ENCODE results near the gene DCTN3. TPM values are rescaled to one million over a fixed set of nuclear protein-coding genes. Genes with fewer than 3 reads are reported as not detected.

The DCTN3 gene
- total RNA-seq, 1 experiment from 2014 or later, result 57.5 TPM

GRCh38 chr9:34656992-34657391, 36.7 kb upstream of the DCTN3 start:
- Histone ChIP-seq H3K36me3 (ENCODE audit: low read depth) (no peaks in the 10 kb centered on the region), H4K20me1 (ENCODE audit: insufficient read depth) (no peaks in the 10 kb centered on the region), H3K9me3 (ENCODE audit: insufficient read depth, low read depth) (no peaks in the 10 kb centered on the region), H3K79me2 (ENCODE audit: low read depth) (no peaks in the 10 kb centered on the region), H2AFZ (no peak overlapping the region), H3K4me3 (no peak overlapping the region), H3K9me2 (ENCODE audit: insufficient read depth) (no peaks in the 10 kb centered on the region), H3K27ac (no peak overlapping the region), H3K27me3 (ENCODE audit: insufficient read depth, low read depth) (no peaks in the 10 kb centered on the region), H3F3A (ENCODE audit: insufficient read depth, low read depth) (no peaks in the 10 kb centered on the region), H3K4me2 (no peak overlapping the region), H3K4me1 (replicated peaks; ENCODE audit: insufficient read depth) (peaks cover 8% of the 10 kb centered on the region)
- intact Hi-C loops (cut with micrococcal nuclease; ENCODE audit: unreplicated experiment), result no loop called here
- no peak for DNase-seq
- ChIA-PET POLR2A (ENCODE audit: unreplicated experiment) (no interaction called here), CTCF (interaction anchor here (1.4 kb wide), 1 partner anchor 10 kb away, joined by 3 read pairs; the partner anchor contains the start of gene GALT)
- no TSS peak for BruUV-seq (replicated peaks)
- TF ChIP-seq EZH2 (IDR thresholded peaks at IDR 0.05; ENCODE audit: low read depth), result no peak
- no peak for TF ChIP-seq CTCF (conservative IDR thresholded peaks at IDR 0.05)

- H3K4me3 ChIP-seq, result no peak overlapping the region
- no peak overlapping the region for H2AFZ ChIP-seq
- no peak for TF ChIP-seq CTCF (conservative IDR thresholded peaks at IDR 0.05)
- no peak for TF ChIP-seq EZH2 (IDR thresholded peaks at IDR 0.05; ENCODE audit: low read depth)
- H3K79me2 ChIP-seq (ENCODE audit: low read depth), result no peaks in the 10 kb centered on the region
- H3K9me2 ChIP-seq (ENCODE audit: insufficient read depth), result no peaks in the 10 kb centered on the region
- no peak overlapping the region for H3K4me2 ChIP-seq
- peaks cover 7% of the 10 kb centered on the region; the same call in 1 of the 2 replicates for H3F3A ChIP-seq (ENCODE audit: insufficient read depth, low read depth)
- no peaks in the 10 kb centered on the region for H3K9me3 ChIP-seq (ENCODE audit: insufficient read depth, low read depth)
- H3K36me3 ChIP-seq (ENCODE audit: low read depth), result no peaks in the 10 kb centered on the region
- no peaks in the 10 kb centered on the region for H3K27me3 ChIP-seq (ENCODE audit: insufficient read depth, low read depth)
- H4K20me1 ChIP-seq (ENCODE audit: insufficient read depth), result no peaks in the 10 kb centered on the region
- no TSS peak for BruUV-seq (replicated peaks)
- ChIA-PET CTCF (no interaction called here), POLR2A (ENCODE audit: unreplicated experiment) (interaction anchor here (0.6 kb wide), 1 partner anchor 716 kb away, joined by 4 read pairs; no protein-coding TSS in a partner anchor)
- peaks cover 8% of the 10 kb centered on the region for H3K4me1 ChIP-seq (replicated peaks; ENCODE audit: insufficient read depth)
- no peak overlapping the region for H3K27ac ChIP-seq
- intact Hi-C loops (cut with micrococcal nuclease; ENCODE audit: unreplicated experiment), result no loop called here
- no peak for DNase-seq
These were observed 35.1 kb upstream of the DCTN3 start for GRCh38 chr9:34655394-34655793.

GRCh38 chr9:34654323-34655051, 34.2 kb upstream of the DCTN3 start:
- no peak for DNase-seq
- H3K4me2 ChIP-seq, result no peak overlapping the region
- ChIA-PET CTCF (no interaction called here), POLR2A (ENCODE audit: unreplicated experiment) (no interaction called here)
- no peaks in the 10 kb centered on the region for H3K9me2 ChIP-seq (ENCODE audit: insufficient read depth)
- TF ChIP-seq EZH2 (IDR thresholded peaks at IDR 0.05; ENCODE audit: low read depth), result no peak
- no peak for TF ChIP-seq CTCF (conservative IDR thresholded peaks at IDR 0.05)
- no peaks in the 10 kb centered on the region for H3K36me3 ChIP-seq (ENCODE audit: low read depth)
- no peak overlapping the region for H2AFZ ChIP-seq
- no peak overlapping the region for H3K4me3 ChIP-seq
- peaks cover 7% of the 10 kb centered on the region; the same call in 1 of the 2 replicates for H3F3A ChIP-seq (ENCODE audit: insufficient read depth, low read depth)
- H3K27ac ChIP-seq, result no peak overlapping the region
- H3K4me1 ChIP-seq (replicated peaks; ENCODE audit: insufficient read depth), result peaks cover 8% of the 10 kb centered on the region
- BruUV-seq (replicated peaks), result no TSS peak
- intact Hi-C loops (cut with micrococcal nuclease; ENCODE audit: unreplicated experiment), result no loop called here
- no peaks in the 10 kb centered on the region for H4K20me1 ChIP-seq (ENCODE audit: insufficient read depth)
- H3K9me3 ChIP-seq (ENCODE audit: insufficient read depth, low read depth), result no peaks in the 10 kb centered on the region
- H3K27me3 ChIP-seq (ENCODE audit: insufficient read depth, low read depth), result no peaks in the 10 kb centered on the region
- no peaks in the 10 kb centered on the region for H3K79me2 ChIP-seq (ENCODE audit: low read depth)
